Esophagus squamous epithelium (tissue), 5 donors: ENCODE data around the gene MTCL1. TPM values are rescaled to one million over a fixed set of nuclear protein-coding genes. Genes with fewer than 3 reads are reported as not detected.
A peak's percentile ranks its signal among the peaks of the same experiment; 100 is the strongest.

Experiments used
- DNase-seq: peaks from one replicate; lab custom pipeline; 2025; lab: John Stamatoyannopoulos, UW
- H3K27ac ChIP-seq, 4 donors: fragments of 200-600 bp; sonication (generic); one replicate each; pipeline ENCODE4 v1.5.1; 2016 to 2019; ENCODE audit warnings: mild to moderate bottlenecking in 1 of 4
- H3K27me3 ChIP-seq, 4 donors: fragments of 200-600 bp; sonication (generic); 1 replicate in 3 of 4; 2 replicates in 1 of 4; pipeline versions ENCODE4 v1.5.1 to v1.6.0; 2017 to 2021; ENCODE audit warnings: antibody characterized with exemption in 1 of 4
- H3K36me3 ChIP-seq, 3 donors: fragments of 200-600 bp; sonication (generic); one replicate each; pipeline ENCODE4 v1.5.1; 2016 to 2019
- H3K4me1 ChIP-seq, 3 donors: fragments of 200-600 bp; sonication (generic); one replicate each; pipeline ENCODE4 v1.5.1; 2017 to 2019
- H3K4me3 ChIP-seq, 4 donors: fragments of 200-600 bp; sonication (generic); 1 replicate in 3 of 4; 2 replicates in 1 of 4; pipeline ENCODE4 v1.5.1; 2016 to 2019; ENCODE audit warnings: mild to moderate bottlenecking in 2 of 4, moderate library complexity in 1 of 4
- H3K9me3 ChIP-seq, 3 donors: fragments of 200-600 bp; sonication (generic); one replicate each; pipeline ENCODE4 v1.5.1; 2016 to 2019
- POLR2A ChIP-seq, 4 donors: fragments of 450-650 bp; IDR thresholded peaks; one replicate each; pipeline ENCODE4 v1.6.1; 2017; ENCODE audit warnings: antibody characterized with exemption in 4 of 4, mild to moderate bottlenecking in 4 of 4, moderate library complexity in 3 of 4
- WGBS, 2 donors: methylation state at CpG; one replicate each; pipeline ENCODE4 v1.1.5; 2018; 5-methylcytosine and 5-hydroxymethylcytosine counted together
- intact Hi-C: fragments of 100-400 bp; cut with DNase I; formaldehyde crosslinking; loops from one replicate; pipeline ENCODE4 v1.15.0; 2022
- total RNA-seq, 4 donors: library from RNA; depleted of rRNA; stranded (reverse); fragments of >200 nt; gene quantifications; one replicate each; pipeline ENCODE4 v1.1.0, GENCODE V29; 2016
- TF ChIP-seq, protein P1 (sequence below), 6 experiments: fragments of 450-650 bp in 4 of 6; fragments of 200-600 bp in 2 of 6; sonication (generic) in 2 of 6; IDR thresholded peaks; one replicate each; pipeline ENCODE4 v1.5.1; 2016 to 2019; ENCODE audit warnings: antibody characterized with exemption in 6 of 6, mild to moderate bottlenecking in 4 of 6, moderate library complexity in 4 of 6
- donor health status: DM: yes; HTN: yes; CAD: no.

The MTCL1 gene
- total RNA-seq, 4 donors from 2014 or later, result 6.5 to 16.4 (median 7.9) TPM

DNA sequence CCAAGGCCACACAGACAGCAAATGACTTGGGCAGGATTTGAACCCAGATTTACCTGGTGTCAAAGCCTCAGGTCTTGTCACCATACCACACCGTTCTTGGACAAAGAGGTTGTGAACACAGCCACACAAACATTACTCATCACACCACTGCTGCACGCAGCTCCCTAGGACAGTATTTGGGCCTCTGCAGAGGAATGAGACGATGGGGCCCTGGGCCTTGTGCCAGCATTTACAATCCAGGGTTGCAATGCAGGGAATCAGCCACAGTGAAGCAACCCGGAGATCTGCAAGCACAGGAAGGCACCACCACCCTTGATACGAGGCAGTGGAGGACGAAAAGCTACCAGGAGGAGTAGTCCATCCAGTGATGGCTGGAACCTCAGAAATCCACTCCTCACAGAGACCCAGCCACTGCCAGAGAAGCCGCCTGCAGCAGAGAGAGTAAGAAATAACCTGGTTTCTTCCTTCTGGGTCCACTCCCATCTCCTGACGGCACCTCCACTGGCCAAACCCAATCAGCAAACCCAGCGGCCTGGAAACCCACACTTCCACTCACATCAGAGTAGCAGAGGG is 3.7 kb upstream of the MTCL1 start:
- Histone ChIP-seq H3K9me3 (no peaks in the 10 kb centered on the region), H3K4me3 (no peak overlapping the region), H3K36me3 (no peaks in the 10 kb centered on the region), H3K27me3 (peaks cover 0 to 21% (median 0%) of the 10 kb centered on the region in 4 donors), H3K4me1 (peaks cover 12 to 31% (median 13%) of the 10 kb centered on the region in 3 donors), H3K27ac (no peak overlapping the region)
- TF ChIP-seq, protein P1, sequence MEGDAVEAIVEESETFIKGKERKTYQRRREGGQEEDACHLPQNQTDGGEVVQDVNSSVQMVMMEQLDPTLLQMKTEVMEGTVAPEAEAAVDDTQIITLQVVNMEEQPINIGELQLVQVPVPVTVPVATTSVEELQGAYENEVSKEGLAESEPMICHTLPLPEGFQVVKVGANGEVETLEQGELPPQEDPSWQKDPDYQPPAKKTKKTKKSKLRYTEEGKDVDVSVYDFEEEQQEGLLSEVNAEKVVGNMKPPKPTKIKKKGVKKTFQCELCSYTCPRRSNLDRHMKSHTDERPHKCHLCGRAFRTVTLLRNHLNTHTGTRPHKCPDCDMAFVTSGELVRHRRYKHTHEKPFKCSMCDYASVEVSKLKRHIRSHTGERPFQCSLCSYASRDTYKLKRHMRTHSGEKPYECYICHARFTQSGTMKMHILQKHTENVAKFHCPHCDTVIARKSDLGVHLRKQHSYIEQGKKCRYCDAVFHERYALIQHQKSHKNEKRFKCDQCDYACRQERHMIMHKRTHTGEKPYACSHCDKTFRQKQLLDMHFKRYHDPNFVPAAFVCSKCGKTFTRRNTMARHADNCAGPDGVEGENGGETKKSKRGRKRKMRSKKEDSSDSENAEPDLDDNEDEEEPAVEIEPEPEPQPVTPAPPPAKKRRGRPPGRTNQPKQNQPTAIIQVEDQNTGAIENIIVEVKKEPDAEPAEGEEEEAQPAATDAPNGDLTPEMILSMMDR (IDR thresholded peaks at IDR 0.05), result no peak
- no peak for TF ChIP-seq POLR2A (IDR thresholded peaks at IDR 0.05)
- intact Hi-C loops, result no loop called here
- no peak for DNase-seq
- 67 to 70% methylated on average over 4 to 6 of the region's 9 CpGs for WGBS, 2 donors

DNA sequence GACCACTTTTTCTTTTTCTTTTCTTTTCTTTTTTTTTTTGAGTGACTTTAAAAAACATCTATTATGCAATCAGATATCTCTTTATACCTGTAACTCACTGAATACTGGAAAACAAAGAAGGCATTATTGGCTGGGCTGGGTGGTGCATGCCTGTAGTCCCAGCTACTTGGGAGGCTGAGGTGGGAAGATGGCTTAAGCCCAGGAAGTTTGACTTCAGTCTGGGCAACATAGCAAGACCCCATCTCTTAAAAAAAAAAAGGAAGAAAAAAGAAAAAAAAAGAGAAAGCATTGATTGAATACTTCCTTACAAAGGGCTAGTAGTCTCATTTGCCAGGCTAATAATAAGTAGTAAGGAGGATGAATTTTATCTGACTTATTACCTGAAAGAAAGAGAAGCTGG is 2.7 kb upstream of the MTCL1 start:
- no peak for DNase-seq

GRCh38 chr18:8703092-8703709 is 2.2 kb upstream of the MTCL1 start:
- TF ChIP-seq, protein P1 (IDR thresholded peaks at IDR 0.05), result no peak
- no peak for TF ChIP-seq POLR2A (IDR thresholded peaks at IDR 0.05)
- DNase-seq, result no peak
- H3K4me1 ChIP-seq, result peaks cover 20 to 45% (median 21%) of the 10 kb centered on the region in 3 donors
- intact Hi-C loops, result no loop called here
- no peak overlapping the region for H3K4me3 ChIP-seq
- H3K36me3 ChIP-seq, result no peaks in the 10 kb centered on the region
- no peaks in the 10 kb centered on the region for H3K9me3 ChIP-seq
- peaks cover 0 to 29% (median 0%) of the 10 kb centered on the region in 4 donors for H3K27me3 ChIP-seq
- 64 to 77% methylated on average over 8 to 11 of the region's 25 CpGs for WGBS, 2 donors
- H3K27ac ChIP-seq, result no peak overlapping the region

More for the DNA sequence above, 2.7 kb upstream of the MTCL1 start:
- TF ChIP-seq, protein P1 (IDR thresholded peaks at IDR 0.05), result no peak
- TF ChIP-seq POLR2A (IDR thresholded peaks at IDR 0.05), result no peak
- no peak overlapping the region for H3K4me3 ChIP-seq
- H3K27ac ChIP-seq, result no peak overlapping the region
- peaks cover 20 to 42% (median 21%) of the 10 kb centered on the region in 3 donors for H3K4me1 ChIP-seq
- no peaks in the 10 kb centered on the region for H3K36me3 ChIP-seq
- peaks cover 0 to 29% (median 0%) of the 10 kb centered on the region in 4 donors for H3K27me3 ChIP-seq
- no peaks in the 10 kb centered on the region for H3K9me3 ChIP-seq
- intact Hi-C loops, result no loop called here

GRCh38 chr18:8703781-8704301 is 1.5 kb upstream of the MTCL1 start:
- intact Hi-C loops, result no loop called here
- H3K9me3 ChIP-seq, result no peaks in the 10 kb centered on the region
- H3K27ac ChIP-seq, result peak overlapping the region; percentile 87 to 95 (median 92)
- peaks cover 20 to 45% (median 21%) of the 10 kb centered on the region in 3 donors for H3K4me1 ChIP-seq
- peak overlapping the region in 3 of 4 donors; percentile 67 to 88 (median 74) for H3K4me3 ChIP-seq
- no peaks in the 10 kb centered on the region for H3K36me3 ChIP-seq
- peaks cover 0 to 29% (median 0%) of the 10 kb centered on the region in 4 donors for H3K27me3 ChIP-seq
- 63 to 64% methylated on average over 12 to 14 of the region's 16 CpGs for WGBS, 2 donors
- DNase-seq, result no peak
- no peak for TF ChIP-seq POLR2A (IDR thresholded peaks at IDR 0.05)
- TF ChIP-seq, protein P1 (IDR thresholded peaks at IDR 0.05), result no peak
